SU-DHL-6 (cell line): Measurements from ENCODE around the gene PHKA2.

Source experiments
- H2AFZ ChIP-seq: fragments of 200-600 bp; sonication (generic); 2 replicates; pipeline ENCODE4 v1.6.1; 2014; ENCODE audit warnings: low read depth, mild to moderate bottlenecking, moderate library complexity, mixed read lengths, antibody characterized with exemption, low read length; ENCODE audit not compliant: severe bottlenecking
- H3F3A ChIP-seq: fragments of 200-600 bp; shearing (Covaris generic); 2 replicates; pipeline ENCODE4 v1.6.0; 2016; ENCODE audit warnings: antibody characterized with exemption, mild to moderate bottlenecking; ENCODE audit not compliant: insufficient read depth
- H3K27ac ChIP-seq: fragments of 200-600 bp; sonication (generic); 2 replicates; pipeline ENCODE4 v1.5.1; 2016; ENCODE audit warnings: low read depth, mild to moderate bottlenecking, low read length, moderate library complexity, mixed read lengths
- H3K27me3 ChIP-seq: fragments of 200-600 bp; sonication (generic), shearing (Covaris generic); 2 replicates; pipeline ENCODE4 v1.6.0; 2014; ENCODE audit warnings: mild to moderate bottlenecking, low read length
- H3K36me3 ChIP-seq: fragments of 200-600 bp; sonication (generic); 2 replicates; pipeline ENCODE4 v1.6.1; 2014; ENCODE audit warnings: mild to moderate bottlenecking, low read length, mixed read lengths
- H3K4me2 ChIP-seq: fragments of 300-600, 200-600 bp; shearing (Covaris generic), sonication (generic); 2 replicates; pipeline ENCODE4 v1.6.0; 2014; ENCODE audit warnings: low read length, low read depth, mild to moderate bottlenecking; ENCODE audit not compliant: poor library complexity, severe bottlenecking
- H3K4me3 ChIP-seq: fragments of 200-600 bp; sonication (generic); 2 replicates; pipeline ENCODE4 v1.5.1; 2014; ENCODE audit warnings: antibody characterized with exemption, low read length, mild to moderate bottlenecking, mixed read lengths; ENCODE audit not compliant: insufficient read depth, poor library complexity, severe bottlenecking
- H3K79me2 ChIP-seq: fragments of 200-600 bp; sonication (generic); 2 replicates; pipeline ENCODE4 v1.6.1; 2014; ENCODE audit warnings: mild to moderate bottlenecking, low read length, moderate library complexity; ENCODE audit not compliant: insufficient read depth
- H3K9ac ChIP-seq: fragments of 200-600 bp; sonication (generic); 2 replicates; pipeline ENCODE4 v1.7.0; 2014; ENCODE audit warnings: mild to moderate bottlenecking, low read length
- H3K9me2 ChIP-seq: fragments of 200-600 bp; sonication (generic); replicated peaks from 2 replicates; pipeline ENCODE4 v1.6.1; 2014; ENCODE audit warnings: low read length; ENCODE audit not compliant: insufficient read depth
- H3K9me3 ChIP-seq: fragments of 200-600 bp; sonication (generic); 2 replicates; pipeline ENCODE4 v1.6.1; 2014; ENCODE audit warnings: low read length, mixed read lengths; ENCODE audit not compliant: insufficient read depth
- H4K20me1 ChIP-seq: fragments of 200-600 bp; sonication (generic); 2 replicates; pipeline ENCODE4 v1.6.1; 2014; ENCODE audit warnings: low read depth, mild to moderate bottlenecking, antibody characterized with exemption, low read length, moderate library complexity, mixed read lengths
- CTCF ChIP-seq: fragments of 200-600 bp; sonication (generic); IDR thresholded peaks from one replicate; pipeline ENCODE4 v1.5.1; 2017; ENCODE audit warnings: antibody characterized with exemption, mild to moderate bottlenecking, low read length, moderate library complexity; ENCODE audit not compliant: insufficient read depth, poor library complexity, severe bottlenecking
- EZH2phosphoT487 ChIP-seq: fragments of 200-600 bp; sonication (generic), shearing (Covaris generic); conservative IDR thresholded peaks from 2 replicates; pipeline ENCODE4 v1.6.1; 2018; ENCODE audit warnings: mild to moderate bottlenecking, antibody characterized with exemption, low read length, moderate library complexity, mixed read lengths

PHKA2 gene

GRCh38 chrX:18941896-18942295 lies 42.0 kb downstream of the PHKA2 start:
- no peaks in the 10 kb centered on the region for H3K36me3 ChIP-seq
- no peak for TF ChIP-seq CTCF
- TF ChIP-seq EZH2phosphoT487 = no peak

GRCh38 chrX:18938710-18939109 lies 45.2 kb downstream of the PHKA2 start:
- H3F3A ChIP-seq = no peaks in the 10 kb centered on the region
- no peaks in the 10 kb centered on the region for H3K9me2 ChIP-seq
- no peak overlapping the region for H3K4me3 ChIP-seq
- H3K4me2 ChIP-seq = no peak overlapping the region
- no peaks in the 10 kb centered on the region for H3K36me3 ChIP-seq
- no peak overlapping the region for H3K27ac ChIP-seq
- H4K20me1 ChIP-seq = no peaks in the 10 kb centered on the region
- H3K9ac ChIP-seq = no peak overlapping the region
- TF ChIP-seq EZH2phosphoT487 = no peak
- H3K79me2 ChIP-seq = no peaks in the 10 kb centered on the region
- H3K9me3 ChIP-seq = no peaks in the 10 kb centered on the region
- no peaks in the 10 kb centered on the region for H3K27me3 ChIP-seq
- H2AFZ ChIP-seq = no peak overlapping the region

More at GRCh38 chrX:18941896-18942295, 42.0 kb downstream of the PHKA2 start:
- Histone ChIP-seq H3K9me2 (no peaks in the 10 kb centered on the region), H3K79me2 (no peaks in the 10 kb centered on the region), H4K20me1 (no peaks in the 10 kb centered on the region), H3K4me2 (no peak overlapping the region), H3F3A (no peaks in the 10 kb centered on the region), H3K27ac (no peak overlapping the region), H3K9me3 (no peaks in the 10 kb centered on the region), H3K4me3 (no peak overlapping the region), H2AFZ (no peak overlapping the region), H3K9ac (no peak overlapping the region), H3K27me3 (no peaks in the 10 kb centered on the region)

- Histone ChIP-seq H3K27me3 (no peaks in the 10 kb centered on the region), H3F3A (no peaks in the 10 kb centered on the region), H3K9me3 (no peaks in the 10 kb centered on the region), H3K4me3 (no peak overlapping the region), H3K9ac (no peak overlapping the region), H2AFZ (no peak overlapping the region), H3K79me2 (no peaks in the 10 kb centered on the region), H3K36me3 (no peaks in the 10 kb centered on the region), H3K4me2 (no peak overlapping the region), H4K20me1 (no peaks in the 10 kb centered on the region), H3K27ac (no peak overlapping the region), H3K9me2 (no peaks in the 10 kb centered on the region)
- TF ChIP-seq CTCF = no peak
- TF ChIP-seq EZH2phosphoT487 = no peak
Observed at GRCh38 chrX:18937173-18937572, 46.7 kb downstream of the PHKA2 start.

- H3K79me2 ChIP-seq = no peaks in the 10 kb centered on the region
- no peak overlapping the region for H3K9ac ChIP-seq
- TF ChIP-seq EZH2phosphoT487 = no peak
- TF ChIP-seq CTCF = no peak
- H3K36me3 ChIP-seq = no peaks in the 10 kb centered on the region
- H3F3A ChIP-seq = no peaks in the 10 kb centered on the region
- H4K20me1 ChIP-seq = no peaks in the 10 kb centered on the region
- no peaks in the 10 kb centered on the region for H3K9me3 ChIP-seq
- H3K27ac ChIP-seq = no peak overlapping the region
- H3K27me3 ChIP-seq = no peaks in the 10 kb centered on the region
- no peak overlapping the region for H2AFZ ChIP-seq
- H3K9me2 ChIP-seq = no peaks in the 10 kb centered on the region
- H3K4me2 ChIP-seq = no peak overlapping the region
- H3K4me3 ChIP-seq = no peak overlapping the region
Observed at GRCh38 chrX:18935893-18936292, 48.0 kb downstream of the PHKA2 start.
